PFSK-1 (cell line): ENCODE measurements around the gene USPL1.

Experiments
- FOXP2 ChIP-seq: optimal IDR thresholded peaks from 2 replicates; pipeline ENCODE3; 2011; ENCODE audit warnings: borderline replicate concordance, control low read depth, inconsistent platforms; ENCODE audit not compliant: insufficient read depth; ENCODE audit errors: extremely low read length, extremely low read depth
- POLR2AphosphoS5 ChIP-seq: IDR thresholded peaks from 2 replicates; pipeline ENCODE4 v1.6.1; 2012; ENCODE audit warnings: low read depth, mild to moderate bottlenecking, control low read depth, low read length, moderate library complexity
- REST ChIP-seq, 2 experiments: IDR thresholded peaks; 2 replicates each; pipeline versions ENCODE4 v1.6.1 to v1.8.0; 2011 to 2012; ENCODE audit warnings: low read depth in 2 of 2, low read length in 2 of 2, control low read depth in 1 of 2, inconsistent platforms in 1 of 2, mild to moderate bottlenecking in 1 of 2, moderate library complexity in 1 of 2; ENCODE audit not compliant: insufficient read depth in 1 of 2
- SIN3A ChIP-seq: IDR thresholded peaks from 2 replicates; pipeline ENCODE4 v1.6.1; 2012; ENCODE audit warnings: mild to moderate bottlenecking, low read length, moderate library complexity, borderline replicate concordance; ENCODE audit not compliant: insufficient read depth
- TAF1 ChIP-seq: IDR thresholded peaks from 2 replicates; pipeline ENCODE4 v1.6.1; 2012; ENCODE audit warnings: low read length, control low read depth, borderline replicate concordance; ENCODE audit not compliant: insufficient read depth

The USPL1 gene

GRCh38 chr13:30671271-30671815, 53.6 kb downstream of the USPL1 start:
- TF ChIP-seq POLR2AphosphoS5 (no peak), REST (IDR thresholded peaks at IDR 0.05; ENCODE audit: insufficient read depth in 1 of 2, low read depth in 2 of 2, low read length in 2 of 2) (no peak), TAF1 (no peak), FOXP2 (no peak), SIN3A (no peak)

GRCh38 chr13:30673669-30674521, 56.2 kb downstream of the USPL1 start:
- TF ChIP-seq FOXP2 (peak; percentile 9), POLR2AphosphoS5 (no peak)

GRCh38 chr13:30675717-30676116, 58.0 kb downstream of the USPL1 start:
- TF ChIP-seq POLR2AphosphoS5 (no peak), TAF1 (no peak), FOXP2 (no peak), SIN3A (no peak), REST (IDR thresholded peaks at IDR 0.05; ENCODE audit: insufficient read depth in 1 of 2, low read depth in 2 of 2, low read length in 2 of 2) (no peak)

GRCh38 chr13:30676672-30677071, 59.0 kb downstream of the USPL1 start:
- TF ChIP-seq POLR2AphosphoS5 (no peak), SIN3A (no peak), REST (IDR thresholded peaks at IDR 0.05; ENCODE audit: insufficient read depth in 1 of 2, low read depth in 2 of 2, low read length in 2 of 2) (no peak), FOXP2 (no peak), TAF1 (no peak)

- TF ChIP-seq TAF1 (no peak), REST (IDR thresholded peaks at IDR 0.05; ENCODE audit: insufficient read depth in 1 of 2, low read depth in 2 of 2, low read length in 2 of 2) (no peak), SIN3A (no peak), FOXP2 (no peak), POLR2AphosphoS5 (no peak)
These were observed 62.0 kb downstream of the USPL1 start for GRCh38 chr13:30679483-30680330.
